ENCODE results near the gene NGLY1.

The NGLY1 gene, protein sequence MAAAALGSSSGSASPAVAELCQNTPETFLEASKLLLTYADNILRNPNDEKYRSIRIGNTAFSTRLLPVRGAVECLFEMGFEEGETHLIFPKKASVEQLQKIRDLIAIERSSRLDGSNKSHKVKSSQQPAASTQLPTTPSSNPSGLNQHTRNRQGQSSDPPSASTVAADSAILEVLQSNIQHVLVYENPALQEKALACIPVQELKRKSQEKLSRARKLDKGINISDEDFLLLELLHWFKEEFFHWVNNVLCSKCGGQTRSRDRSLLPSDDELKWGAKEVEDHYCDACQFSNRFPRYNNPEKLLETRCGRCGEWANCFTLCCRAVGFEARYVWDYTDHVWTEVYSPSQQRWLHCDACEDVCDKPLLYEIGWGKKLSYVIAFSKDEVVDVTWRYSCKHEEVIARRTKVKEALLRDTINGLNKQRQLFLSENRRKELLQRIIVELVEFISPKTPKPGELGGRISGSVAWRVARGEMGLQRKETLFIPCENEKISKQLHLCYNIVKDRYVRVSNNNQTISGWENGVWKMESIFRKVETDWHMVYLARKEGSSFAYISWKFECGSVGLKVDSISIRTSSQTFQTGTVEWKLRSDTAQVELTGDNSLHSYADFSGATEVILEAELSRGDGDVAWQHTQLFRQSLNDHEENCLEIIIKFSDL

DNA sequence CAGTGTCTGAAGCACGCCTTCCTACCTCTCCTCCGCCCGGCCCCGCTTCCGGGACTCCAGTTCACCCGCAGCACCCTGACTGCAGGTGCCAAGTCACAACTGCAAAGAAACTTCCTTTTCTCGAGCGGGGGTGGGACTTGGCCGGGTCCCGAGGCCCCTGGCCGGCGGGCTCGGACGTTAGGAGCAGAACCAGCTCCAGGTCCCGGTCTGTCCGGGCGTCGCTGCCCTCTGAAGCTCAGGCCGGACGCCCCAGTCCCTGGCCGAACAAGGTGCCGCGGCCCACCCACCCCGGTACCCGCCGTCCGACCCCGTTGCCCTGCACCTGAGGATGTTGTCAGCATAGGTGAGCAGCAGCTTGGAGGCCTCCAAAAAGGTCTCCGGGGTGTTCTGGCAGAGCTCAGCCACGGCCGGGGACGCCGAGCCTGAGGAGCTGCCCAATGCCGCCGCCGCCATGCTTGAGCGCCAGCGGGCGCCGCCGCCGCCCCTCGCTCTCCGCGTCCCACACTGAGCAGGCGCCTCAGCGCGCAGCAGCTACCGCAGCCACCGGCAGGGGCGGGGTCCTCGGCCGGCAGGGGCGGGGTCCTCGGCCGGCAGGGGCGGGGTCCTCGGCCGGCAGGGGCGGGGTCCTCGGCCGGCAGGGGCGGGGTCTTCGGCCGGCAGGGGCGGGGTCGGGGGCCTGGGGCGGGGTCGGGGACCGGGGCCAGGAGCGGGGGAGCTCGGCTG lies at the start of gene NGLY1:
Gene NGLY1, minus strand, starts transcription at position 506 of the 723 bp plus-strand sequence. Its CDS starts 53 bp downstream, at position 453.
- TF ChIP-seq, protein P1, sequence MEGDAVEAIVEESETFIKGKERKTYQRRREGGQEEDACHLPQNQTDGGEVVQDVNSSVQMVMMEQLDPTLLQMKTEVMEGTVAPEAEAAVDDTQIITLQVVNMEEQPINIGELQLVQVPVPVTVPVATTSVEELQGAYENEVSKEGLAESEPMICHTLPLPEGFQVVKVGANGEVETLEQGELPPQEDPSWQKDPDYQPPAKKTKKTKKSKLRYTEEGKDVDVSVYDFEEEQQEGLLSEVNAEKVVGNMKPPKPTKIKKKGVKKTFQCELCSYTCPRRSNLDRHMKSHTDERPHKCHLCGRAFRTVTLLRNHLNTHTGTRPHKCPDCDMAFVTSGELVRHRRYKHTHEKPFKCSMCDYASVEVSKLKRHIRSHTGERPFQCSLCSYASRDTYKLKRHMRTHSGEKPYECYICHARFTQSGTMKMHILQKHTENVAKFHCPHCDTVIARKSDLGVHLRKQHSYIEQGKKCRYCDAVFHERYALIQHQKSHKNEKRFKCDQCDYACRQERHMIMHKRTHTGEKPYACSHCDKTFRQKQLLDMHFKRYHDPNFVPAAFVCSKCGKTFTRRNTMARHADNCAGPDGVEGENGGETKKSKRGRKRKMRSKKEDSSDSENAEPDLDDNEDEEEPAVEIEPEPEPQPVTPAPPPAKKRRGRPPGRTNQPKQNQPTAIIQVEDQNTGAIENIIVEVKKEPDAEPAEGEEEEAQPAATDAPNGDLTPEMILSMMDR (IDR thresholded peaks at IDR 0.05; ENCODE audit: low read depth, low read length, missing control alignments): no peak
- peak within 1 kb of the TSS; percentile 80 for H3K4me3 ChIP-seq (replicated peaks; ENCODE audit: low read depth, low read length)
- peak; percentile 30 for DNase-seq (ENCODE audit: extremely low read depth, low read depth)

DNA sequence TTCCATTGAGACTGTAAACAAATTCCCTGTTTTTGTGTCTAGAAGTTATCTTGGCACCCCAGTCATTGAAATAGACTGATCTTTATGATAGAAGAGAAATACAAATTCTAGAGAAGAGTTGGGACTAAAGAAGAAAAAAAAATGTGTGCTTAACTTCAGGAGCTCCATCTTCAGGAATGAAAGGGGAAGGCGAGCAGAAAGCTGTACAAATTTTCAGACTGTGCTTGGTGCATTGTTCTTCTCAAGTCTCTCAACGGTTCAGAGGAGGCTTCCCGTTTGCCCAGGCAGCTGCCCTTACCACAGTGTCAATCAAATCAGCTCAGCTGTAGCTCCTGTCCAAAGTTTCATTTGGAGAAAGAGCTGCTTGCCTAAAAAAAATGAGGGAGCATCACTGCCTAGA lies 48.3 kb upstream of the NGLY1 start:
- TF ChIP-seq, protein P1 (IDR thresholded peaks at IDR 0.05; ENCODE audit: low read depth, low read length, missing control alignments): peak; percentile 29
- no peak overlapping the region for H3K4me3 ChIP-seq (replicated peaks; ENCODE audit: low read depth, low read length)
- peak; percentile 19 for DNase-seq (ENCODE audit: extremely low read depth, low read depth)

DNA sequence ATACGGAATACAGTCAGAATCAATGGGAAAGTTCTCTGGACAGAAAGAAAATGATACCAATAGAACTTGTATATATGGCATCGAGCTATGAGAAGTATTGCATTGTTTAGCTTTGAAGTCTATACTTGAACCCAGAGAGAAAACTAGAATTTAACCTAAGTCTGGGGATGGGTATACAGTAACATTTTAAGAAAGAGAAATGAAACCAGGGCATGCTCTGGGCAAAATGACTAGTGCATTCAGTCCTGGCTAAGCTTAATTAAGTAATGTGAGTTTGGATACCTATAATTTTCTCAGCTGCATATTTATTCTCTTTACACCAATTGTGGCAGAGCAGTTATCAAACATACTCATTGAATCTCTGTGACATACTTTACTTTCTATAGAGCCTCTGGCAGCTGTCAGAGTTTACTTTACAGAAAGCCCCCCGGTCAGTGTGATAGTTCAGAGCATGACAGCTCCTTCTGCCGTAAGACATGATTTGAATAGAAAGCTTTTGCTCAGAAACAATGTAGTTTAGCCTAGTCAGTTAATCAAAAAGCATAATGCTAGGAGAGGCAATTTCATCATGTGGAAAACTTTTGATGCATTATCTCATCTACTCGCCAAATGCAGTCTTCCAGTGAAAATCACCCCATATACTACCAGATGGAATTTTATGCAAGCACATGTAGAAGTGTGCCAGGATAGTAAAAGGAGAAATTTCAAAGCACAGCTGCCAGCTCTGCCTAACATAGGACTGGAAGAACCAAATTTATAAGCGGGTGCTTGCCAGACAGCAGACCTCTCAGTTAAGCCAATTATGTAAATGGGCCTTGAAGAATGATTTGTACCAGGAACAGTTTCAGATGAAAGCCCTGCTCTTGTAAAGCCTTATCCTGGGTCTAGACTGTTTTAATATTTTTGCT lies 47.4 kb upstream of the NGLY1 start:
- TF ChIP-seq, protein P1 (IDR thresholded peaks at IDR 0.05; ENCODE audit: low read depth, low read length, missing control alignments): no peak

DNA sequence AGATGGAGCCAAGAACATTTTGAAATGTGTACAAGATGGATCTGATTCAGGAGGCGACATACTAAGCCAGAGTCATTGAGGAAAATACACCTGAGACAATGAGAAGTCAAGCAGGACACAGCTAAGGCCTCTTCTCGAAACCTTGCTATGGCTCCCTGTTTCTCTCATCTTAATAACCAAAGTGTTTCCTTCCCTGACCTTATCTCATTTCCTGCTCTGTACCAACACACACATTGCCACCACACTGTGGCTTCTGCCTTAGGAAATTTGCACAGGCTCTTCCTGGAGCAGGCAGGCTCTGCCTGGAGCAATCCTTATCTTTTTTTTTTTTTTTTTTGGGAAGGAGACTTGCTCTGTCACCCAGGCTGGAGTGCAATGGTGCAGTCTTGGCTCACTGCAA lies 43.3 kb upstream of the NGLY1 start:
- TF ChIP-seq, protein P1 (IDR thresholded peaks at IDR 0.05; ENCODE audit: low read depth, low read length, missing control alignments): no peak
- H3K4me3 ChIP-seq (replicated peaks; ENCODE audit: low read depth, low read length): no peak overlapping the region
- no peak for DNase-seq (ENCODE audit: extremely low read depth, low read depth)

More for the DNA sequence above, 47.4 kb upstream of the NGLY1 start:
- no peak for DNase-seq (ENCODE audit: extremely low read depth, low read depth)
- no peak overlapping the region for H3K4me3 ChIP-seq (replicated peaks; ENCODE audit: low read depth, low read length)

DNA sequence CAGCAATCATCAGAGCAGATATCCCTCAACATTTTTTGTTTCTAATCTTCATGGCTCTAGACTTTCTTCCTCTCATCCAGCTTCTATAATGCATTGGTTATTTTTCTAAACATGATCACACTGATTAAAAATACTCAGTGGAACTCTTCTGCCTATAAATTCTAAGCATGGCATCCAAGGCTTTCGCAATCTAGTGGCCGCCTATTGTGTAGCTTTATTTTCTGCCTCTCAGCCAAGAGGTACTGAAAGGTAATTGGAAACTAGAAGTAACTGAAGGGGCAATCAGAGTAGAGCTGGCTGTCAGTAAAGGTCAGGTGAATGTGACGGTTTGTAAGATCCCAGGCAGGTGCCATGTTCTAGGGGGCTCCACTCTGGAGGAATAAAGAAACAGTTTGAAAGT lies 40.1 kb upstream of the NGLY1 start:
- H3K4me3 ChIP-seq (replicated peaks; ENCODE audit: low read depth, low read length): no peak overlapping the region
- TF ChIP-seq, protein P1 (IDR thresholded peaks at IDR 0.05; ENCODE audit: low read depth, low read length, missing control alignments): no peak

More for the DNA sequence above, 40.1 kb upstream of the NGLY1 start:
- no peak for DNase-seq (ENCODE audit: extremely low read depth, low read depth)
